MM.1S (cell line): ENCODE data around the gene TUBA3C.

Experiments used
- DNase-seq: peaks from one replicate; pipeline ENCODE4 v3.0.0-alpha.2; 2015
- H2AFZ ChIP-seq: fragments of 300-600 bp; sonication (generic); 2 replicates; pipeline ENCODE4 v1.6.0; 2016; ENCODE audit warnings: antibody characterized with exemption, low read length
- H3F3A ChIP-seq: fragments of 300-600 bp; sonication (generic); 2 replicates; pipeline ENCODE4 v1.6.1; 2016; ENCODE audit warnings: mild to moderate bottlenecking, antibody characterized with exemption, low read length, moderate library complexity, mixed read lengths; ENCODE audit not compliant: insufficient read depth
- H3K27ac ChIP-seq: fragments of 300-600 bp; sonication (generic); 2 replicates; pipeline ENCODE4 v1.5.1; 2016; ENCODE audit warnings: mild to moderate bottlenecking, low read length
- H3K27me3 ChIP-seq: fragments of 300-600 bp; sonication (generic); replicated peaks from 2 replicates; pipeline ENCODE4 v1.6.0; 2016; ENCODE audit warnings: low read length; ENCODE audit not compliant: insufficient read depth
- H3K36me3 ChIP-seq: fragments of 300-600 bp; sonication (generic); replicated peaks from 2 replicates; pipeline ENCODE4 v1.6.1; 2016; ENCODE audit warnings: mild to moderate bottlenecking, low read length, mixed read lengths; ENCODE audit not compliant: insufficient read depth
- H3K4me1 ChIP-seq: fragments of 300-600 bp; sonication (generic); 2 replicates; pipeline ENCODE4 v1.6.1; 2016; ENCODE audit warnings: low read length, mixed read lengths
- H3K4me2 ChIP-seq: fragments of 300-600 bp; sonication (generic); 2 replicates; pipeline ENCODE4 v1.6.0; 2016; ENCODE audit warnings: low read depth, low read length
- H3K4me3 ChIP-seq: fragments of 300-600 bp; sonication (generic); 2 replicates; pipeline ENCODE4 v1.5.1; 2016; ENCODE audit warnings: low read length, mixed read lengths
- H3K79me2 ChIP-seq: fragments of 300-600 bp; sonication (generic); 2 replicates; pipeline ENCODE4 v1.6.1; 2016; ENCODE audit warnings: mixed run types, low read length, mixed read lengths
- H3K9ac ChIP-seq: fragments of 300-600 bp; sonication (generic); 2 replicates; pipeline ENCODE4 v1.6.1; 2016; ENCODE audit warnings: low read length, mixed read lengths
- H3K9me2 ChIP-seq: fragments of 300-600 bp; sonication (generic); replicated peaks from 2 replicates; pipeline ENCODE4 v1.6.1; 2016; ENCODE audit warnings: mild to moderate bottlenecking, low read length, mixed read lengths; ENCODE audit not compliant: insufficient read depth
- H3K9me3 ChIP-seq: fragments of 300-600 bp; sonication (generic); replicated peaks from 2 replicates; pipeline ENCODE4 v1.6.1; 2016; ENCODE audit warnings: mild to moderate bottlenecking, low read length, mixed read lengths; ENCODE audit not compliant: insufficient read depth
- H4K20me1 ChIP-seq: fragments of 300-600 bp; sonication (generic); 2 replicates; pipeline ENCODE4 v1.6.1; 2016; ENCODE audit warnings: mild to moderate bottlenecking, low read length, moderate library complexity, mixed read lengths; ENCODE audit not compliant: insufficient read depth
- EZH2 ChIP-seq: fragments of 300-600 bp; sonication (generic); optimal IDR thresholded peaks from 2 replicates; pipeline ENCODE3; 2017; ENCODE audit warnings: low read depth, mild to moderate bottlenecking, antibody characterized with exemption, low read length, mixed read lengths
- EZH2phosphoT487 ChIP-seq: fragments of 300-600 bp; sonication (generic); IDR thresholded peaks from 2 replicates; pipeline ENCODE4 v1.6.1; 2018; ENCODE audit warnings: antibody characterized with exemption, low read length
- TF ChIP-seq, protein P1 (sequence below): fragments of 300-600 bp; sonication (generic); IDR thresholded peaks from 2 replicates; pipeline ENCODE4 v1.5.1; 2016; ENCODE audit warnings: antibody characterized with exemption, low read length, mixed read lengths

TUBA3C gene

DNA sequence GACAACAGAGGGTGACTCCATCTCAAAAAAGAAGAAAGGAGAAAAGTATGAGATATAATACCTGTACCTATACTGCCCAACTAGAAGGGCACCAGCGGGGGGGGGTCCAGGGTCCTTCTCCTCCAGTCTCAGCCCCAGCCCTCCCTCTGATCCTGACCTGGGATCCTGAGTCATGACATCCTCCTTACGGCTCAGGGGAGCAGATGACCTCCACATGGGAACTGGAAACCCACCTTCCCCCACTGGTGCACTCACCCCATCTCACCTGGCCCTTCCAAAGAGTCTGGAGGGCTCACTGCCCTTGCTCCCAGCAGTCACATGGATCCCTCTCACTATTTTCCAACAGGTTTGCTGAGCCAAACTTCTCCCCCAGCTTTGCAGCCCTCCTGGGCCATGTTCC is 24.2 kb downstream of the TUBA3C start:
- Histone ChIP-seq H2AFZ (no peak overlapping the region), H3K4me3 (no peak overlapping the region), H3K27ac (no peak overlapping the region), H3K36me3 (no peaks in the 10 kb centered on the region), H4K20me1 (no peaks in the 10 kb centered on the region), H3F3A (no peaks in the 10 kb centered on the region), H3K9me2 (no peaks in the 10 kb centered on the region), H3K4me1 (no peaks in the 10 kb centered on the region), H3K27me3 (no peaks in the 10 kb centered on the region), H3K9me3 (no peaks in the 10 kb centered on the region), H3K9ac (no peak overlapping the region), H3K4me2 (no peak overlapping the region), H3K79me2 (no peaks in the 10 kb centered on the region)
- no peak for DNase-seq
- TF ChIP-seq, protein P1, sequence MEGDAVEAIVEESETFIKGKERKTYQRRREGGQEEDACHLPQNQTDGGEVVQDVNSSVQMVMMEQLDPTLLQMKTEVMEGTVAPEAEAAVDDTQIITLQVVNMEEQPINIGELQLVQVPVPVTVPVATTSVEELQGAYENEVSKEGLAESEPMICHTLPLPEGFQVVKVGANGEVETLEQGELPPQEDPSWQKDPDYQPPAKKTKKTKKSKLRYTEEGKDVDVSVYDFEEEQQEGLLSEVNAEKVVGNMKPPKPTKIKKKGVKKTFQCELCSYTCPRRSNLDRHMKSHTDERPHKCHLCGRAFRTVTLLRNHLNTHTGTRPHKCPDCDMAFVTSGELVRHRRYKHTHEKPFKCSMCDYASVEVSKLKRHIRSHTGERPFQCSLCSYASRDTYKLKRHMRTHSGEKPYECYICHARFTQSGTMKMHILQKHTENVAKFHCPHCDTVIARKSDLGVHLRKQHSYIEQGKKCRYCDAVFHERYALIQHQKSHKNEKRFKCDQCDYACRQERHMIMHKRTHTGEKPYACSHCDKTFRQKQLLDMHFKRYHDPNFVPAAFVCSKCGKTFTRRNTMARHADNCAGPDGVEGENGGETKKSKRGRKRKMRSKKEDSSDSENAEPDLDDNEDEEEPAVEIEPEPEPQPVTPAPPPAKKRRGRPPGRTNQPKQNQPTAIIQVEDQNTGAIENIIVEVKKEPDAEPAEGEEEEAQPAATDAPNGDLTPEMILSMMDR, result no peak
- TF ChIP-seq EZH2 (no peak), EZH2phosphoT487 (no peak)

DNA sequence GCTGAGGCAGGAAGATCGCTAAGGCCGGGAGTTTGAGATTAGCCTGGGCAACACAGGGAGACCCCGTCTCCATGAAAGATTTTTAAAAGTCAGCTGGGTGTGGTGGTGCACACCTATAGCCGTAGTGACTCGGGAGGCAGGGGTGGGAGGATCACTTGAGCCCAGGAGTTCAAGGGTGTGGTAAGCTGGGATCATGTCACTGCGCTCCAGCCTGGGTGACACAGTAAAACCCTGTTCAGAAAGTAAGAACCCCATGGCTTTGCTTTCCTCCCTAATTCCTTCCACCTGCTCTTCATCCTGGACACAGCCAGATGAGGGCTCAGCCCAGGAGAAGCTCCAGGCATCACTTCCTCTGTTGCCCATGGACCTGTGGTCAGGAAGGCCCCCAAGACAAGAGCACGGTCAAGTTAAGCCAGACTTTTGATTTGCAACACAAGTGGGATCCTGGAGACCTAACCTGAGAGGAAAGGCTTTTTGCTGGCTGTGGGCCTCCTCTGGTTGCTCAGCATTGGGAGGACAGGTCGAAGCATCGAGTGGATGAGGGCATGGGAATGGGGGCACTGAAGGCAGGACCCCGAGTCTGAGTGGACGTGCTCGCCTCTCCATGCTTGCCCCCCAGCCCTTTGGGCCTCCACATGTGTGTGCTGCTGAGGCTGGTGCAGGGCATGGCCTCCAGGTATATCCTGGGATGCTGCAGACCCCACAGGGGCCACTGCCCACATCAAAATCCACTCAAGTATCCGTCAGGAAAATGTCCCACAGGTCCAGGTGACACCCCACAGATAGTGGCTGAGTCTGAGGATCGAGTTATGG is 25.4 kb downstream of the TUBA3C start:
- H3K27me3 ChIP-seq, result no peaks in the 10 kb centered on the region
- H3K27ac ChIP-seq, result no peak overlapping the region
- no peaks in the 10 kb centered on the region for H4K20me1 ChIP-seq
- no peaks in the 10 kb centered on the region for H3K79me2 ChIP-seq
- TF ChIP-seq EZH2phosphoT487, result no peak
- TF ChIP-seq EZH2, result no peak
- TF ChIP-seq, protein P1, result no peak
- H3K9ac ChIP-seq, result no peak overlapping the region
- no peak overlapping the region for H2AFZ ChIP-seq
- H3K9me3 ChIP-seq, result no peaks in the 10 kb centered on the region
- no peaks in the 10 kb centered on the region for H3F3A ChIP-seq
- no peak overlapping the region for H3K4me3 ChIP-seq
- no peak for DNase-seq
- no peaks in the 10 kb centered on the region for H3K36me3 ChIP-seq
- H3K4me2 ChIP-seq, result no peak overlapping the region
- no peaks in the 10 kb centered on the region for H3K9me2 ChIP-seq
- no peaks in the 10 kb centered on the region for H3K4me1 ChIP-seq

DNA sequence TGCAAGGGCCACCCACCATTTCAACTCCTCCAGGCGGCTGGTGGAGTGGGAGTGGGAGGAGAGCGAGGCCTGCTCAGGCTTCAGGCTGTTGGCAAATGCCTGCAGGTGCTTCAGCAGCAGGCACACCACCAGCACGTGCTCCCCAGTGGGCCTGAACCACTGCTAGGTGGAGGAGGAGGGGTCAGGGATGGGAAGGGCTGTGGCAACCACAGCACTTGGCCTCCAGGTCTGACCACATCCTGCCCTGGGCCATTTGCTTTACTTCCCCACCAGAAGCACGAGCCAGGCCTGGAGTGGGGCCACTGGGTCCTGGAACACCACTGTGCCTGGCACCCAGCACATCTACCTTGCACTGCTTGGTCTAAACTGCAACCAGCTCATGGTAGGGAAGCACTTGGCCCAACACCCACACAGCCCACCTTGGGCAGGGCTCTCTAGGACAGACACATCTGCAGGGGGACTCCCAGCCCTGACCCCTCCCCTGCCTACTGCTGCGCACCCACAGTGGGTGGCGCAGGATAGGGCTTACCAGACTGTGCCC is 26.2 kb downstream of the TUBA3C start:
- Histone ChIP-seq H3K4me1 (no peaks in the 10 kb centered on the region), H3K9me3 (no peaks in the 10 kb centered on the region), H3K36me3 (no peaks in the 10 kb centered on the region), H3K9ac (no peak overlapping the region), H4K20me1 (no peaks in the 10 kb centered on the region), H3F3A (no peaks in the 10 kb centered on the region), H2AFZ (no peak overlapping the region), H3K27me3 (no peaks in the 10 kb centered on the region), H3K9me2 (no peaks in the 10 kb centered on the region), H3K4me2 (no peak overlapping the region), H3K27ac (no peak overlapping the region), H3K79me2 (no peaks in the 10 kb centered on the region), H3K4me3 (no peak overlapping the region)
- TF ChIP-seq, protein P1, result no peak
- no peak for TF ChIP-seq EZH2phosphoT487
- TF ChIP-seq EZH2, result no peak
- DNase-seq, result peak; percentile 10
